Ishikawa (cell line): ENCODE measurements around the gene NHLRC4.

ENCODE experiments used
- CEBPB ChIP-seq: IDR thresholded peaks from 2 replicates; pipeline ENCODE4 v1.6.1; 2012
- CREB1 ChIP-seq: IDR thresholded peaks from 2 replicates; pipeline ENCODE4 v1.6.1; 2012; ENCODE audit warnings: low read depth
- EGR1 ChIP-seq: IDR thresholded peaks from 2 replicates; pipeline ENCODE4 v1.6.1; 2012
- EP300 ChIP-seq: IDR thresholded peaks from 2 replicates; pipeline ENCODE4 v1.6.1; 2012; ENCODE audit warnings: borderline replicate concordance
- FOXM1 ChIP-seq: IDR thresholded peaks from 2 replicates; pipeline ENCODE4 v1.6.1; 2012; ENCODE audit warnings: low read depth, borderline replicate concordance
- MAX ChIP-seq: IDR thresholded peaks from 2 replicates; pipeline ENCODE4 v1.6.1; 2012
- NFIC ChIP-seq: IDR thresholded peaks from 2 replicates; pipeline ENCODE4 v1.6.1; 2012
- RAD21 ChIP-seq: IDR thresholded peaks from 2 replicates; pipeline ENCODE4 v1.6.1; 2012; ENCODE audit warnings: low read depth
- REST ChIP-seq: IDR thresholded peaks from 2 replicates; pipeline ENCODE4 v1.6.1; 2012; ENCODE audit warnings: low read depth, mild to moderate bottlenecking
- TAF1 ChIP-seq: IDR thresholded peaks from 2 replicates; pipeline ENCODE4 v1.6.1; 2012; ENCODE audit warnings: low read depth, mild to moderate bottlenecking
- TCF12 ChIP-seq: IDR thresholded peaks from 2 replicates; pipeline ENCODE4 v1.6.1; 2012; ENCODE audit warnings: low read depth
- TEAD4 ChIP-seq: IDR thresholded peaks from 2 replicates; pipeline ENCODE4 v1.6.1; 2012
- USF1 ChIP-seq: IDR thresholded peaks from 2 replicates; pipeline ENCODE4 v1.6.1; 2012
- YY1 ChIP-seq: IDR thresholded peaks from 2 replicates; pipeline ENCODE4 v1.6.1; 2012; ENCODE audit warnings: low read depth
- ZBTB7A ChIP-seq: IDR thresholded peaks from 2 replicates; pipeline ENCODE4 v1.6.1; 2012; ENCODE audit warnings: low read depth

The NHLRC4 gene

GRCh38 chr16:526181-527014, 40.4 kb upstream of the NHLRC4 start:
- TF ChIP-seq EP300, result no peak
- TF ChIP-seq TCF12, result no peak
- TF ChIP-seq MAX, result peak; percentile 34

- peak; percentile 69 for TF ChIP-seq YY1
- no peak; the same call in 1 of the 2 replicates for TF ChIP-seq EP300
- TF ChIP-seq TAF1, result peak; percentile 60; the same call in 1 of the 2 replicates
- TF ChIP-seq CREB1, result peak; percentile 66; the same call in 1 of the 2 replicates
- TF ChIP-seq USF1, result no peak
- TF ChIP-seq ZBTB7A, result 0 out of 2 replicates have a peak, but pooled peaks have one; percentile 31
- peak; percentile 61; the same call in 1 of the 2 replicates for TF ChIP-seq TCF12
Observed at GRCh38 chr16:527015-527903, 39.5 kb upstream of the NHLRC4 start, which contains the start of gene CAPN15. Gene CAPN15, plus strand, starts transcription at chr16:527712. Its CDS starts 19,127 bp downstream, at chr16:546839.

- TF ChIP-seq TEAD4 (no peak), ZBTB7A (no peak), USF1 (no peak; the same call in 1 of the 2 replicates), EP300 (no peak), CEBPB (no peak), CREB1 (no peak), YY1 (0 out of 2 replicates have a peak, but pooled peaks have one; percentile 11), MAX (peak; percentile 82), EGR1 (no peak), TAF1 (no peak)
Observed at GRCh38 chr16:528111-529011, 38.4 kb upstream of the NHLRC4 start.

- no peak for TF ChIP-seq RAD21
- TF ChIP-seq NFIC, result no peak
- no peak for TF ChIP-seq CEBPB
- no peak for TF ChIP-seq TCF12
- no peak for TF ChIP-seq EP300
- TF ChIP-seq TEAD4, result no peak
- no peak for TF ChIP-seq REST
- TF ChIP-seq EGR1, result no peak
- TF ChIP-seq ZBTB7A, result no peak; the same call in 1 of the 2 replicates
- no peak for TF ChIP-seq TAF1
- TF ChIP-seq CREB1, result no peak
- TF ChIP-seq FOXM1, result no peak
- no peak for TF ChIP-seq MAX
- TF ChIP-seq USF1, result no peak
- TF ChIP-seq YY1, result no peak
Observed at GRCh38 chr16:529012-529575, 37.7 kb upstream of the NHLRC4 start.
